Thymus (tissue), 11 donors: Measurements from ENCODE around the gene C14orf119. TPM values are rescaled to one million over a fixed set of nuclear protein-coding genes. Genes with fewer than 3 reads are reported as not detected.

Experiments
- DNase-seq, 9 donors: peaks; one replicate each; pipeline ENCODE4 v3.0.0-alpha.2; 2013; ENCODE audit warnings: low spot score in 9 of 9, low read depth in 6 of 9, missing footprints in 1 of 9
- H3K27ac ChIP-seq, 2 donors: one replicate each; pipeline ENCODE4 v1.5.1; 2013; ENCODE audit warnings: control low read depth in 1 of 2, low read depth in 1 of 2, low read length in 1 of 2, mild to moderate bottlenecking in 1 of 2, moderate library complexity in 1 of 2
- H3K27me3 ChIP-seq, 2 donors: one replicate each; pipeline ENCODE4 v1.5.1; 2013; ENCODE audit warnings: low read length in 1 of 2; ENCODE audit not compliant: control insufficient read depth in 2 of 2, insufficient read depth in 1 of 2
- H3K36me3 ChIP-seq, 2 donors: one replicate each; pipeline ENCODE4 v1.5.1; 2013; ENCODE audit warnings: low read length in 1 of 2, mild to moderate bottlenecking in 1 of 2, moderate library complexity in 1 of 2; ENCODE audit not compliant: control insufficient read depth in 2 of 2, insufficient read depth in 2 of 2
- H3K4me1 ChIP-seq, 2 donors: one replicate each; pipeline ENCODE4 v1.5.1; 2013; ENCODE audit warnings: low read length in 2 of 2; ENCODE audit not compliant: control insufficient read depth in 2 of 2, insufficient read depth in 2 of 2
- H3K4me3 ChIP-seq, 2 donors: one replicate each; pipeline ENCODE4 v1.5.1; 2013; ENCODE audit warnings: low read length in 2 of 2, control low read depth in 1 of 2, mild to moderate bottlenecking in 1 of 2
- H3K9me3 ChIP-seq, 2 donors: one replicate each; pipeline ENCODE4 v1.5.1; 2013; ENCODE audit warnings: low read length in 1 of 2, mild to moderate bottlenecking in 1 of 2; ENCODE audit not compliant: control insufficient read depth in 2 of 2, insufficient read depth in 1 of 2
- WGBS: extraction: QIAGEN DNeasy Blood & Tissue Kit; methylation state at CpG from one replicate; pipeline ENCODE4 v1.1.7; 2013; 5-methylcytosine and 5-hydroxymethylcytosine counted together
- polyA plus RNA-seq: library from polyadenylated mRNA; stranded (reverse); fragments of 200-250 nt; gene quantifications from one replicate; pipeline ENCODE4 v1.2.3, GENCODE V29; 2013
- total RNA-seq: library from RNA; stranded (reverse); fragments of 120-200 nt; gene quantifications from one replicate; pipeline ENCODE4 v1.2.4, GENCODE V29; 2013
- donor health status: healthy.

The C14orf119 gene
- total and polyA plus RNA-seq, 2 donors = 43.6 to 52.9 TPM

DNA sequence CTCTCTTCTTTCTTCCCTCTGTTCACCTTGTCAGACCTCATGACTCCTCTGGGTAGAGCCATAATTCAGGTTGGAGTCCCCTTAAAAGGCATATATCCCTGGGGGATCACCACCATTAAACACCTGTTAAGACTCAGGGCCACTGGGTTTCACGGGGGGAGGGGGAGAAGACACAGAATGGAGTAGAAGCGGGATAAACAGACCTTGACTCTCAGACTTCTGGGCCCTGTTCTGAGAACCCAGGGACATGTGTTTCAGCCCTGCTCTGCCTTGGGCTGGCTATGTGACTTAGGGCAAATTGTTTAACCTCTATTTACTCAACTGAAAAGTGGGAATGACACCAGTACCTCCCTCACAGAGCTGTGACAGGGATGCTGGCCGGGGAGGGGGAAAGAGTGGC, 42.6 kb upstream of the C14orf119 start:
- 96% methylated on average over 3 of the region's 3 CpGs for WGBS
- Histone ChIP-seq H3K4me3 (no peak overlapping the region), H3K27ac (no peak overlapping the region), H3K36me3 (peaks cover 4 to 29% of the 10 kb centered on the region in 2 donors), H3K27me3 (peaks cover 0 to 13% of the 10 kb centered on the region in 2 donors), H3K4me1 (peaks cover 13 to 22% of the 10 kb centered on the region in 2 donors), H3K9me3 (peaks cover 0 to 4% of the 10 kb centered on the region in 2 donors)
- no peak for DNase-seq

DNA sequence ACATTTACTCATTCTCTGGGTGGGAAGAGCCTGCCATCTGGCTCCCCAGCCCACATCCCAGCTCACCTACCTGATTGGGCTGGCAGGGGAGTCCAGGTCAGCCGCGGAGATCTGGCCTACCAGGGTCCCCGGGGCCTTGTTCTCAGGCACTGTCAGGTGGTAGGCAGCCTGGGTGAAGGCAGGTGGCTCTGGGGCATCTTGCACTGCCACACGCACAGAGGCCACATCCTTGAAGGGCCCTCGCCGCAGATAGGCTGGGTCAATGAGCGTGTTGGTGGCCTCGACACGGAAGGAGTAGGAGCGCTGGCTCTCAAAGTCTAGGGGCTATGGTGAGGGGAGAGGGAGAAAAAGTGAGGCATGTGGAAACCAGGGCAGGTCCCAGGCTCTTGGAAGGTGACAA, 41.9 kb upstream of the C14orf119 start:
- DNase-seq = no peak
- Histone ChIP-seq H3K4me1 (peaks cover 15 to 29% of the 10 kb centered on the region in 2 donors), H3K4me3 (no peak overlapping the region), H3K9me3 (peaks cover 0 to under 1% of the 10 kb centered on the region in 2 donors), H3K27me3 (peaks cover 0 to 12% of the 10 kb centered on the region in 2 donors), H3K27ac (no peak overlapping the region), H3K36me3 (peaks cover 8 to 30% of the 10 kb centered on the region in 2 donors)
- WGBS = 98% methylated on average over 10 of the region's 10 CpGs

DNA sequence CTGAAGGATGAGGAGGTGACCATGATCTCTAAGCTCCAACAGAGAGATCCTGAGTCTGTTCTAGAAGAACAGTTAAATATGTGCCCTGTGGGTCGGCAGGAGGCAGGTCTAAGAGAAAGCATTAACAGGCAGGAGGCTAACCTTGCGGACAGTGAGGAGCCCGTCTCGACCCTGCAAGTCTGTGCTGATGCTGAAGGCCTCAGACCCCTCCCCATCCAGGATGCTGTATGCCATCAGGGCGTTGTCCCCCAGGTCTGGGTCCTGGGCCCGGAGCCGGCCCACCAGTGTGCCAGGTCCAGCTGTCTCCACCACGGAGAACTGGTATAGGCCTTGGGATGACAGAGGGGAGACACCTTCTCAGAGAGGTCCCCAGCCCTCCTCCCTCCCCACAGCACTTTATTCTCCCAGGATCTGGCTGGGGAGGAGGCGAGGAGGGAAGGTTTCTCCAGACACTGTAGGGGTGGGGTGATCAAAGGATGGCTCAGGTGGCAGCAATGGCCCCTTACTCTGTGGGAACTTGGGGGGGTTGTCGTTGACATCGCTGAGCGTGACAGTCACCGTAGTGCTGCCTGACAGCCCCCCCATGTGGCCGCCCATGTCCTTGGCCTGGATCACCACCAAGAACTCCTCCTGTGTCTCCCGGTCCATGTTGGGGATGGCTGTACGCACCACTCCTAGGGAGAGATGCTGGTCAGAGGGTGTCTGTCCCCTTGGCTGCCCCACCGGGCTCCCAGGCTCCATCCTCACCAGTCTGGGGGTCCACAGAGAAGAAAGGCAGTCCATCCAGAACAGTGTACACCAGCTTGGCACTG, 41.1 kb upstream of the C14orf119 start:
- Histone ChIP-seq H3K27me3 (peaks cover 0 to 12% of the 10 kb centered on the region in 2 donors), H3K36me3 (peaks cover 15 to 33% of the 10 kb centered on the region in 2 donors), H3K4me3 (no peak overlapping the region), H3K4me1 (peaks cover 15 to 29% of the 10 kb centered on the region in 2 donors), H3K27ac (no peak overlapping the region), H3K9me3 (no peaks in the 10 kb centered on the region)
- WGBS = 84% methylated on average over 17 of the region's 17 CpGs
- peak in 2 of 9 donors; percentile 32 to 36 for DNase-seq

DNA sequence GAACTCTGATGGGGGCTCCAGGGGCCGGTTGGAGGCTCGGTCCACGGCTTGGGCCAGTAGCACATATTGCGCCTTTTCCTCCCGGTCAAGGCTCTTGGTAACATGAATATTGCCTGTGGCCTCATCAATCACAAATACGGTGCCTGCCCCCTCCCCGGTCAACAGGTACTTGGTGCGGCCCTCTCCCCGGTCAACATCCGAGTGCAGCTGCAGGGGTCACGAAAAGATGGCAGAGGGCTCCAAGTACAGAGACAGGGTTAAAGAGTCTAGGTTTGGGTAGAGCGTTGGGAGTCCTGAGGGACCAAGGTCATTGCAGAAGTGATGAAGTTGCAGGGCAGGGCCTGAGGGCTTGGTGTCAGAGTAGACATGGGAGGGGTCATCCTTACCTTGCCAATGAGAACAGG, 40.2 kb upstream of the C14orf119 start:
- peaks cover 15 to 29% of the 10 kb centered on the region in 2 donors for H3K4me1 ChIP-seq
- peaks cover 0 to 12% of the 10 kb centered on the region in 2 donors for H3K27me3 ChIP-seq
- H3K27ac ChIP-seq = no peak overlapping the region
- peaks cover 18 to 33% of the 10 kb centered on the region in 2 donors for H3K36me3 ChIP-seq
- peaks cover 0 to 1% of the 10 kb centered on the region in 2 donors for H3K9me3 ChIP-seq
- no peak overlapping the region for H3K4me3 ChIP-seq
- WGBS = 98% methylated on average over 12 of the region's 12 CpGs
- no peak for DNase-seq

DNA sequence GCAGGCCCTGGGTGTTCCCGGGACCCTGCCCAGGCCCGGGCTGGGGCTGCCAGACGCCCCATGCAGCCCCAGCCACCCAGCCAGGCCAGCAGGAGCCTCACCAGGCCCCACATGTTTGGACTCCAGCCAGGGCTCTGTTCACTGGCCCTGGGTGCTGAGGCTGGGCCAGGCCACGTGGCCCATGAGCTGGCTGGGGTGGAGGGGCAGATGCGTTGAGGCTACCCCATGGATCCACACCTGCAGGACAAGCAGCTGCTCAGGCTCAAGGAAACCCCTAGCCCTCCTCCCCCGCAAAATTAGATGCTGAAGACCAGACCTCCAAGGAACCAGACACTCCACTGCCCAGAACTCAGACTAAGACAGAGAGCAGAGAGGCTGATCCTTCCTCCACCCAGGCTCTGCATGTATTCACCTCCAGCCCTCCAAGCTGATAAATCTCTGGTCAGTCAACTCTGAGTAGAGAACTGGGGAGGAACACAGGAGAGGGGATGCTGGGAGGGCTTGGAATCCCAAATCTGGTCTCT, 39.6 kb upstream of the C14orf119 start:
- WGBS = 91% methylated on average over 6 of the region's 6 CpGs
- peaks cover 24 to 38% of the 10 kb centered on the region in 2 donors for H3K36me3 ChIP-seq
- H3K9me3 ChIP-seq = peaks cover 0 to 1% of the 10 kb centered on the region in 2 donors
- DNase-seq = no peak
- H3K4me3 ChIP-seq = no peak overlapping the region
- H3K4me1 ChIP-seq = peaks cover 15 to 29% of the 10 kb centered on the region in 2 donors
- peaks cover 0 to 12% of the 10 kb centered on the region in 2 donors for H3K27me3 ChIP-seq
- no peak overlapping the region for H3K27ac ChIP-seq

DNA sequence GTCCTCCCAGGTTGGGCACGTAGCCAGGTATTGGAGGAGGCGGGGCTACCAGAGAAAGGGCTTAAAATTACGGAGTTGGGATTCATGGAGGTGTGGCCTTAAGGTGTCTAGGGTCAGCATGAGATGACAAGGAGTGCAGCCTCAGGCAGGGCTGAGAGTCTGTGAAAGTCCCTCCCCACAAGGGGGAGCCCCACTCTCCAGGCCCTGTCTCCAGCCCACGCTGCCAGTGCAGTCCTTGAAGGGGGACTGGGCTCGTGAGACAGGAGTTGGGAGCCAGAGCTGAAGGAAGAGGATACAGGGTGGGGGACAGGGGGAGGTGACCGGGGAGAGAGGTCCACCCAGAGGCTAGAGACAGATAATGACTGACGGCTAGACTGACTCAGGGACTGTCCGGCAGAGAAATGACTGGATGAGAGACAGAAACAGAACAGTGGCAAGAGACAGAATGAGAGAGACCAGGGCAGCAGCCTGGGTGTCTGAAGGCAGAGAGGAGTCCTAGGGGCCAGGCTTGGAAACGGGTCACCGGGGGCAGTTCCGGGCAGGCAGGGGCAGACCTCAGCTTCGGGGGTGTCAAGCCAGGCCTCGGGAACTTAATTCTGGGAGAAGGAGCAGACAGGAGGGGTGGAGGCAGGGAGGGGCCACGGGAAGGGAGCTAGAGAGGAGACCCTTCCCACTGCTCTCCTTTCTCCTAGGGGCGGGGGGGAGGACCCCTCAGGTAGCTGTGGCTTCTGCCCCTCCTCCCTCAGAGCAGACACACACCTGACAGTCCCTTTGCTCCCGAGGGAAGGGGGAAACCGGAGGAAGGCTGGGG, 39.0 kb upstream of the C14orf119 start:
- H3K27ac ChIP-seq = no peak overlapping the region
- H3K27me3 ChIP-seq = peaks cover 0 to 12% of the 10 kb centered on the region in 2 donors
- peaks cover 0 to 1% of the 10 kb centered on the region in 2 donors for H3K9me3 ChIP-seq
- peaks cover 15 to 29% of the 10 kb centered on the region in 2 donors for H3K4me1 ChIP-seq
- peak in 6 of 9 donors; percentile 41 to 81 (median 64) for DNase-seq
- H3K4me3 ChIP-seq = peak overlapping the region; percentile 49 to 77
- WGBS = 17% methylated on average over 17 of the region's 17 CpGs
- H3K36me3 ChIP-seq = peaks cover 30 to 45% of the 10 kb centered on the region in 2 donors

DNA sequence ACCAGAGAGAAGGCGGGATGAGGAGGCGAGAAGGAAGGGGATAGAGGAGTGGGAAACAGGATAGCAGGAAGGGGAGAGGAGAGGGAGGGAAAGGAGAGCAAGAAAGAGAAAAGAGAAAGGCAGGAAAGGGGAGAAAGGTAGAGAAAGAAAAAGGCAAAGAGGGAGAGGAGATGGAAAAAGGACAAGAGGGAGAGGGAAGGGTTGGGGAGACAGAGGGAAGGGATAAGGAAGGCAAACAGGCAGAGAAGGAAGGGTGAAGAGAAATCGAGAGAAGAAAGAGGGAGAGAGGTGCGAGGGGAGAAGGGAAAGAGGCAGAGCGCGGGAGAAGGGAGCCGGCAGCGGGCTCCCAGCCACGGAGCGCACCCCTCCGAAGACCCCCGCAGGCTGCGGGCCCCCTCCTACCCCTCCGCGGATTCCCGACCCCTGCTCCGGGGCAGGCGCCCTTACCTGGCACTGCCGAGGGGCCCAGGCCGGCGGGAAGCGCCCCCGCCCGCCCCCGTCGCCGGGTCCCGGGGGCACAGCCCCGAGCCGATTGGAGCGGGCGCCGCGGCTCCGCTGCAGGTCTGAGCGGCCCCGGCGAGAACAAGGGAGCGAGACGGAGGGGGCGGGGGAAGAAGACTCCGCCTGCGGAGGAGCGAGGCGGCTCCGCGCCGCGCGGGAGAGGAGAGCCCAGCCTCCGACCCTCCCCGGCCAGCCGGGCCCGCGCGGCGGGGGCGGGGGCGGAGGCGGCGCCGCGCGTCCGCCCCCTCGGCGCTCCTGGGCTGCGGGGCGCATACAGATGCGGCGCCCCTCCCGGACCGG, 38.1 kb upstream of the C14orf119 start, which contains the start of gene CDH24:
TSS of gene CDH24 (minus strand) at position 565 of the 801 bp plus-strand sequence. CDS start 1,787 bp downstream, outside the sequence.
- peaks cover 15 to 25% of the 10 kb centered on the region in 2 donors for H3K4me1 ChIP-seq
- H3K36me3 ChIP-seq = peaks cover 37 to 48% of the 10 kb centered on the region in 2 donors
- H3K9me3 ChIP-seq = peaks cover 0 to 1% of the 10 kb centered on the region in 2 donors
- peak in 4 of 9 donors; percentile 38 to 82 (median 72) for DNase-seq
- peak within 1 kb of the TSS; percentile 62 to 77 for H3K4me3 ChIP-seq
- WGBS = 2% methylated on average over 73 of the region's 73 CpGs
- peaks cover 0 to 12% of the 10 kb centered on the region in 2 donors for H3K27me3 ChIP-seq
- H3K27ac ChIP-seq = peak within 1 kb of the TSS in 1 of 2 donors; percentile 31
